Testis (tissue), 3 donors: ENCODE measurements around the gene TMEM132A. TPM values are rescaled to one million over a fixed set of nuclear protein-coding genes. Genes with fewer than 3 reads are reported as not detected.

ENCODE experiments used
- DNase-seq: peaks from one replicate; pipeline ENCODE4 v3.0.0-alpha.2; 2019
- H3K27ac ChIP-seq, 2 donors: fragments of 200-600 bp; sonication (generic); one replicate each; pipeline ENCODE4 v1.5.1; 2019
- H3K27me3 ChIP-seq: fragments of 200-600 bp; sonication (generic); one replicate; pipeline ENCODE4 v1.5.1; 2019
- H3K36me3 ChIP-seq: fragments of 200-600 bp; sonication (generic); one replicate; pipeline ENCODE4 v1.5.1; 2017; ENCODE audit warnings: low read depth; ENCODE audit errors: missing control alignments
- H3K4me1 ChIP-seq: fragments of 200-600 bp; sonication (generic); one replicate; pipeline ENCODE4 v1.5.1; 2019
- H3K4me3 ChIP-seq, 2 donors: fragments of 200-600 bp; sonication (generic); one replicate each; pipeline ENCODE4 v1.5.1; 2017 to 2019
- H3K9me3 ChIP-seq: fragments of 200-600 bp; sonication (generic); one replicate; pipeline ENCODE4 v1.5.1; 2017
- POLR2A ChIP-seq: fragments of 450-650 bp; IDR thresholded peaks from one replicate; pipeline ENCODE4 v1.6.1; 2017; ENCODE audit warnings: antibody characterized with exemption, mild to moderate bottlenecking, moderate library complexity
- WGBS, 2 donors: methylation state at CpG; one replicate each; pipeline ENCODE4 v1.1.5; 2018; 5-methylcytosine and 5-hydroxymethylcytosine counted together
- intact Hi-C: fragments of 100-400 bp; cut with DNase I; formaldehyde crosslinking; loops from one replicate; pipeline ENCODE4 v1.15.1; 2023; ENCODE audit warnings: low total_unique reads
- polyA plus RNA-seq: library from polyadenylated mRNA; stranded (reverse); fragments of 350-450 nt; fragmentation: Illumina TruSeq; extraction: RNeasy Lipid Tissue Mini Kit (QIAGEN cat#74804); gene quantifications from one replicate; pipeline ENCODE4 v1.2.3, GENCODE V29; 2014; ENCODE audit warnings: low read depth, low replicate concordance; ENCODE audit not compliant: insufficient read depth
- total RNA-seq, 2 donors: library from RNA; depleted of rRNA; stranded (reverse); fragments of >200 nt; gene quantifications; one replicate each; pipeline ENCODE4 v1.2.3, GENCODE V29; 2016
- TF ChIP-seq, protein P1 (sequence below), 3 experiments: fragments of 450-650 bp in 2 of 3; fragments of 200-600 bp in 1 of 3; sonication (generic) in 1 of 3; IDR thresholded peaks; one replicate each; pipeline ENCODE4 v1.5.1; 2016 to 2019; ENCODE audit warnings: antibody characterized with exemption in 3 of 3, mild to moderate bottlenecking in 2 of 3, moderate library complexity in 1 of 3

Gene TMEM132A
- total and polyA plus RNA-seq, 3 donors from 2014 or later = 17.8 to 39.0 (median 21.7) TPM

DNA sequence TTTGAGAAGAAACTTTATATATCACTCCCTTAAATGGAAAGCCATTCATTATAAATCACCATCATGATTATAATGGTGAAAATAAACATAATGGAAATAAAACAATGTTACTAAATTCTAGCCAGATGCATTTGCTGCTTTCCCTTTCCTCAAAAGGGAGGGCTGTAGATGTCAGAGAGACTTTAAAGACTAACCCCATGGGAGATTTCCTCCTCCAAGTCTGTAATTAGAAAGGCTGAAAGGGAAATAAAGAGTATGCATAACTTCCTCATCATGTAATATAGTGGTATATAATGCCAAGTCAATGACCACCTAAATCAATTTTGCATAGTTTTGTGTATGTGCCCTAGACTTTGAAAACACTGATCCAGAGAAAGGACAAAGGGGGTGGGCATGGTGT is 53.6 kb downstream of the TMEM132A start:
- H3K27ac ChIP-seq = no peak overlapping the region

DNA sequence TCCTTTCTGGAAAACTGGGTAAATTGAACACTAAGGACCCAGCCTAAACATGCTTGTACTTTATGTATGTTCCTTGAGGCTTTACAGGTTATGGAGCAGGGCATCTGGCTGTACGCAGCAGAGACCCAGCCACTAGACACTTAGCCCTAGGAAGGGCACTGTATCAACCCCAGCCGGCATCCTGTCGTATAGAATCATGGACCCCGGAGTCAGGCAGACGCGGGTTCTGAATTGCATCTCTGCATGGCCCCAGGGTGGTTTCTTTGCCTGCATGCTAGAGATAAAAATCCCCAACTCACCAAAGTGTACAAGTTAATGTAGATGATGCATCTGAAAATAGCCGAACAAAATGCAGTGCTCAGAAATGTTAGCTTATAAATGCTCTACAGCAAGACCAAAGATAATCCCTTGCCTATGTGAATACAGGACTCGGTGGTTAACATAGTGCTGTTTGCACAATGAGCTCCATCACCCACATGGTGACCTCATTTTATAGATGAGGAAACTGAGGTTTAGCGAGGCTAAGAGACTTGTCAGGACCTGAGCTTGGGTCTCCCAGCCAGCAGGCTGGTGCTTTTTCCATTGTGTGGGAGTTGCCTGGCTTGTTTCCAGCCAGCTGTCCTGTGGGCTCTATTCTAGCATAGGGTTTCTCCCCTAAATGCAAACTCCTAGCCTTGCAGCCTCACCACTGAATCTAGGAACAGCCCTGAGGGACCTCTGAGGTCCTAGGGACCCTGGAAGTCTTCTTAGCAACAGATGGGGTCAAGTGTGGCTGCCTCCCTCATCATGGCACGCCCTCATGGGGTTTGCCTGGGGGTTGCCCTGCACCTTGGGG is 54.5 kb downstream of the TMEM132A start:
- WGBS, 2 donors = 85 to 89% methylated on average over 10 of the region's 10 CpGs
- intact Hi-C loops = no loop called here

More for the DNA sequence above, 53.6 kb downstream of the TMEM132A start:
- Histone ChIP-seq H3K4me3 (no peak overlapping the region), H3K9me3 (no peaks in the 10 kb centered on the region), H3K27me3 (no peaks in the 10 kb centered on the region), H3K36me3 (no peaks in the 10 kb centered on the region), H3K4me1 (no peaks in the 10 kb centered on the region)
- DNase-seq = no peak
- intact Hi-C loops = no loop called here
- TF ChIP-seq, protein P1, sequence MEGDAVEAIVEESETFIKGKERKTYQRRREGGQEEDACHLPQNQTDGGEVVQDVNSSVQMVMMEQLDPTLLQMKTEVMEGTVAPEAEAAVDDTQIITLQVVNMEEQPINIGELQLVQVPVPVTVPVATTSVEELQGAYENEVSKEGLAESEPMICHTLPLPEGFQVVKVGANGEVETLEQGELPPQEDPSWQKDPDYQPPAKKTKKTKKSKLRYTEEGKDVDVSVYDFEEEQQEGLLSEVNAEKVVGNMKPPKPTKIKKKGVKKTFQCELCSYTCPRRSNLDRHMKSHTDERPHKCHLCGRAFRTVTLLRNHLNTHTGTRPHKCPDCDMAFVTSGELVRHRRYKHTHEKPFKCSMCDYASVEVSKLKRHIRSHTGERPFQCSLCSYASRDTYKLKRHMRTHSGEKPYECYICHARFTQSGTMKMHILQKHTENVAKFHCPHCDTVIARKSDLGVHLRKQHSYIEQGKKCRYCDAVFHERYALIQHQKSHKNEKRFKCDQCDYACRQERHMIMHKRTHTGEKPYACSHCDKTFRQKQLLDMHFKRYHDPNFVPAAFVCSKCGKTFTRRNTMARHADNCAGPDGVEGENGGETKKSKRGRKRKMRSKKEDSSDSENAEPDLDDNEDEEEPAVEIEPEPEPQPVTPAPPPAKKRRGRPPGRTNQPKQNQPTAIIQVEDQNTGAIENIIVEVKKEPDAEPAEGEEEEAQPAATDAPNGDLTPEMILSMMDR (IDR thresholded peaks at IDR 0.05) = no peak
- TF ChIP-seq POLR2A = no peak

DNA sequence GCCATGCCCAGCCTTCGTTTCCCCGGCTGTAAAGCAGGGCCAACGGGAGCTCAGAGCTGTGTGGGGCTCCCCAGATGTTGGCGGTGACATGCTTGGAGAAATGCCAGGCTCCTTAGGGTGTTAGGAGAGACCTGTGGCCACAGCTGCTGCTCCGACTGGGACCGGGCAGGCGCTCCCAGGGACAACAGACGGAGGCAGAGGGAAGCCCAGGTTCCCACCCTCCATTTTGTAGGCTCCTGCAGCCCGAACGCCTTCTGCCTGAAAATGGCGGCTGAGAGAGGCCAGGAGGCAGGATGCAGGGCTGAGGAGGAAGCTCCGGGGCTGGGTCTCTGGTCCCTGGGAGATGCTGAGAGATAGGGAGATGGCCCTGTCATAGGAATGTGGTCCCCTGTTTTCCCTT is 57.3 kb downstream of the TMEM132A start:
- no peaks in the 10 kb centered on the region for H3K9me3 ChIP-seq
- DNase-seq = peak; percentile 25
- peak overlapping the region in 1 of 2 donors; percentile 25 for H3K4me3 ChIP-seq
- intact Hi-C loops = no loop called here
- WGBS, 2 donors = 51 to 88% methylated on average over 7 to 12 of the region's 12 CpGs
- no peak overlapping the region for H3K27ac ChIP-seq
- no peaks in the 10 kb centered on the region for H3K4me1 ChIP-seq
- TF ChIP-seq, protein P1 (IDR thresholded peaks at IDR 0.05) = no peak
- no peak for TF ChIP-seq POLR2A
- H3K27me3 ChIP-seq = no peaks in the 10 kb centered on the region
- H3K36me3 ChIP-seq = no peaks in the 10 kb centered on the region

More for the DNA sequence above, 54.5 kb downstream of the TMEM132A start:
- Histone ChIP-seq H3K36me3 (no peaks in the 10 kb centered on the region), H3K9me3 (no peaks in the 10 kb centered on the region), H3K4me1 (no peaks in the 10 kb centered on the region), H3K27me3 (no peaks in the 10 kb centered on the region), H3K4me3 (no peak overlapping the region), H3K27ac (no peak overlapping the region)
- DNase-seq = peak; percentile 32
- no peak for TF ChIP-seq POLR2A
- TF ChIP-seq, protein P1 (IDR thresholded peaks at IDR 0.05) = no peak

DNA sequence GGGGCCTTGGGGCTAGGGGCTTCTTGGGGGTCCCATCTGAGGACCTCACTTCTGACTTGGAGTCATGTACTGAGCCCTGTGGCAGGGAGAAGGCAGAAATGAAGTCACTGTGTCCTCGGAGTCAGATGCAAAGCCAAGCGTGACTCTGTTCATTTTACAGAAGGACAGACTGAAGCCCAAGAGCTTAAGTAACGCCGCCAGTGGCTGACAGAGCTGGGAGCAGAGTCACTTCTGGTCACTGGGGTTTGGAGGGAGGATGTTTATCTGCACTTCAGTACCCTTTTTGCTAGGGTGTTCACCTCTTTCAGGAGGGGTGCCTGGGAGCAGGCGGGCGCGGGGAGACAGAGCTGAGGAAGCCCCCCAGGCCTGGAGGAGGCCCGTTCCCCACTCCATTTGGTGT is 57.9 kb downstream of the TMEM132A start:
- 78 to 81% methylated on average over 8 of the region's 8 CpGs for WGBS, 2 donors
- H3K9me3 ChIP-seq = no peaks in the 10 kb centered on the region
- no peak overlapping the region for H3K27ac ChIP-seq
- TF ChIP-seq, protein P1 (IDR thresholded peaks at IDR 0.05) = no peak
- TF ChIP-seq POLR2A = no peak
- H3K4me1 ChIP-seq = no peaks in the 10 kb centered on the region
- no peaks in the 10 kb centered on the region for H3K36me3 ChIP-seq
- H3K4me3 ChIP-seq = peak overlapping the region in 1 of 2 donors; percentile 25
- DNase-seq = no peak
- no peaks in the 10 kb centered on the region for H3K27me3 ChIP-seq
- intact Hi-C loops = no loop called here

DNA sequence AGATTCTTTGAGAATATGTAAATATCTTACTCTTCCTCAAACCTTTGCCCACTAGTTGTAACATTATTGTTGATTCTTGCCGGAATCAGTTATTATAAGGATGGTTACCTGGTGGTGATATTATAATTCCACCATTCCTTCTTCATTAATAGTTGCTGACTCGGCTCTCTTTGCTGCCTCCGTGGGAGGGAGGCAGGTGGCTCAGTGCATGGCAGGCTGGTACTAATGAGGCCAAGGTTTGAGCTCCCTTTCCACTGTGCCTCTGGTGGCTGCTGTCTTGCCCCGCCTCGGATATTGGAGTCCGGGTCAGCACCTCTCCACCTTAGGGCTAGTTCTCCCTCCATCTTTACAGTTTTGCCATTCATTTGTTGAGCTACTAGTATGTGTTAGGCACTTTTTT is 59.9 kb downstream of the TMEM132A start:
- 65 to 74% methylated on average over 6 of the region's 6 CpGs for WGBS, 2 donors
- Histone ChIP-seq H3K9me3 (no peaks in the 10 kb centered on the region), H3K4me1 (no peaks in the 10 kb centered on the region), H3K36me3 (no peaks in the 10 kb centered on the region), H3K27ac (no peak overlapping the region), H3K27me3 (no peaks in the 10 kb centered on the region), H3K4me3 (no peak overlapping the region)
- no peak for DNase-seq
- intact Hi-C loops = no loop called here
- TF ChIP-seq POLR2A = no peak
- TF ChIP-seq, protein P1 (IDR thresholded peaks at IDR 0.05) = no peak
